ENCODE data around the gene EDEM3.
A peak's percentile ranks its signal among the peaks of the same experiment; 100 is the strongest.

The EDEM3 gene

GRCh38 chr1:184701816-184702215, 52.8 kb downstream of the EDEM3 start:
- no peak for TF ChIP-seq ZFX (IDR thresholded peaks at IDR 0.05)
- no peak for TF ChIP-seq CTCF (conservative IDR thresholded peaks at IDR 0.05)
- no peak overlapping the region for H3K27ac ChIP-seq

- H3K27ac ChIP-seq, result no peak overlapping the region
- TF ChIP-seq CTCF (conservative IDR thresholded peaks at IDR 0.05) (no peak), ZFX (IDR thresholded peaks at IDR 0.05) (no peak)
Measured at GRCh38 chr1:184698969-184699368, 55.7 kb downstream of the EDEM3 start.

GRCh38 chr1:184698016-184698415, 56.6 kb downstream of the EDEM3 start:
- no peak overlapping the region for H3K27ac ChIP-seq
- TF ChIP-seq ZFX (IDR thresholded peaks at IDR 0.05), result no peak
- no peak for TF ChIP-seq CTCF (conservative IDR thresholded peaks at IDR 0.05)

- TF ChIP-seq ZFX (IDR thresholded peaks at IDR 0.05) (no peak), CTCF (conservative IDR thresholded peaks at IDR 0.05) (no peak)
- no peak overlapping the region for H3K27ac ChIP-seq
Measured at GRCh38 chr1:184696403-184696802, 58.3 kb downstream of the EDEM3 start.

GRCh38 chr1:184695023-184695422, 59.6 kb downstream of the EDEM3 start:
- H3K27ac ChIP-seq, result no peak overlapping the region
- TF ChIP-seq CTCF (conservative IDR thresholded peaks at IDR 0.05) (no peak), ZFX (IDR thresholded peaks at IDR 0.05) (no peak)

GRCh38 chr1:184693011-184693410, 61.6 kb downstream of the EDEM3 start:
- TF ChIP-seq ZFX (IDR thresholded peaks at IDR 0.05) (no peak), CTCF (conservative IDR thresholded peaks at IDR 0.05) (no peak)
- H3K27ac ChIP-seq, result no peak overlapping the region

- no peak overlapping the region for H3K27ac ChIP-seq
- TF ChIP-seq ZFX (IDR thresholded peaks at IDR 0.05) (no peak), CTCF (conservative IDR thresholded peaks at IDR 0.05) (peak; percentile 96)
Measured at GRCh38 chr1:184691719-184692324, 62.8 kb downstream of the EDEM3 start.

Measured in C4-2B (cell line).